HUES64 (cell line): Measurements from ENCODE around the gene ZNF618.

Experiments used
- H3K27ac ChIP-seq: 2 replicates; pipeline ENCODE4 v1.7.0; 2013; ENCODE audit warnings: low read depth, low read length, inconsistent platforms
- H3K27me3 ChIP-seq: 2 replicates; pipeline ENCODE4 v1.6.1; 2013; ENCODE audit warnings: mild to moderate bottlenecking, low read length; ENCODE audit not compliant: insufficient read depth
- H3K36me3 ChIP-seq: 2 replicates; pipeline ENCODE4 v1.6.1; 2013; ENCODE audit warnings: mild to moderate bottlenecking, low read length; ENCODE audit not compliant: insufficient read depth
- H3K4me1 ChIP-seq: 2 replicates; pipeline ENCODE4 v1.6.1; 2013; ENCODE audit warnings: mild to moderate bottlenecking, low read length, moderate library complexity; ENCODE audit not compliant: insufficient read depth
- H3K4me3 ChIP-seq: 2 replicates; pipeline ENCODE4 v1.5.1; 2013; ENCODE audit warnings: mild to moderate bottlenecking, low read length, moderate library complexity
- H3K9ac ChIP-seq: 2 replicates; pipeline ENCODE4 v1.6.1; 2013; ENCODE audit warnings: mild to moderate bottlenecking, low read depth, low read length
- H3K9me3 ChIP-seq: 2 replicates; pipeline ENCODE4 v1.6.1; 2013; ENCODE audit warnings: low read depth, low read length; ENCODE audit not compliant: insufficient read depth
- WGBS: fragments of 150-250, 120-280 bp; methylation state at CpG from one replicate; pipeline ENCODE4 v1.1.7; 2013; ENCODE audit warnings: missing lambda C conversion rate; 5-methylcytosine and 5-hydroxymethylcytosine counted together

Gene ZNF618

GRCh38 chr9:114088571-114089170 is 212.6 kb downstream of the ZNF618 start:
- Histone ChIP-seq H3K4me3 (no peak overlapping the region), H3K9ac (no peak overlapping the region), H3K27ac (no peak overlapping the region), H3K9me3 (no peaks in the 10 kb centered on the region), H3K36me3 (no peaks in the 10 kb centered on the region), H3K27me3 (no peaks in the 10 kb centered on the region; the same call in 1 of the 2 replicates), H3K4me1 (no peaks in the 10 kb centered on the region)
- 93% methylated on average over 7 of the region's 7 CpGs for WGBS

DNA sequence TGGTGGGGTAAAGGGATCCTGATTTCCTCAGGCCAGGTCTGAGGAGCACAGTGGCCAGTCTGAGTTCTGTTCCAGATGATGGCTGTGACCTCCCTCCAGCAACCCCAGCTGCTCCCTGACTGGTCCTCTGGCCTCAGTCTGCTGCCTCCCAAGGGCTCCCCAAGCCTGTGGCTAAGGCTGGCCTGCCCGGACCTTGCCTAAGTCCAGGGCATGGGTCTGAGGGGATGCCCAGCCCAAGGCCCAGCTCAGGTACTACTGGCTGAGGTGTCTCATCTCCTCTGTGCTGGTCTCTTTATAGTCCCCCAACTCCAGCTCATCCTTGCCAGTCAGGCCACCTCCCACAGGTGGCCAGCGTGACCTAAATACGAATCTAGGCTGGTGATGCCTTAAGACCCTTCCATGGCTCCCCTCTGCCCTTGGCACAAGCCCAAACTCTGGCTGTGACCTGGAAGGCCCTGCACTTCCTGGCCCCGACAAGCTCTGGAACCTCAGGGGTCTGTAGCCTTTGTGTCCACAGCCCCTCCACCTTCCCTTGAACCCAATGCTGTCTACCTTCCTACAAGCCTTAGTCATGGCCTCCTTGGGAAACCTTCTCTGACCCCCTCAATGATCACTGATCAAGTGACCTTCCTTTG is 213.2 kb downstream of the ZNF618 start:
- H3K27ac ChIP-seq: no peak overlapping the region
- H3K4me3 ChIP-seq: no peak overlapping the region
- H3K27me3 ChIP-seq: no peaks in the 10 kb centered on the region; the same call in 1 of the 2 replicates
- no peaks in the 10 kb centered on the region for H3K36me3 ChIP-seq
- WGBS: 90% methylated on average over 4 of the region's 4 CpGs
- no peak overlapping the region for H3K9ac ChIP-seq
- H3K4me1 ChIP-seq: no peaks in the 10 kb centered on the region
- no peaks in the 10 kb centered on the region for H3K9me3 ChIP-seq

DNA sequence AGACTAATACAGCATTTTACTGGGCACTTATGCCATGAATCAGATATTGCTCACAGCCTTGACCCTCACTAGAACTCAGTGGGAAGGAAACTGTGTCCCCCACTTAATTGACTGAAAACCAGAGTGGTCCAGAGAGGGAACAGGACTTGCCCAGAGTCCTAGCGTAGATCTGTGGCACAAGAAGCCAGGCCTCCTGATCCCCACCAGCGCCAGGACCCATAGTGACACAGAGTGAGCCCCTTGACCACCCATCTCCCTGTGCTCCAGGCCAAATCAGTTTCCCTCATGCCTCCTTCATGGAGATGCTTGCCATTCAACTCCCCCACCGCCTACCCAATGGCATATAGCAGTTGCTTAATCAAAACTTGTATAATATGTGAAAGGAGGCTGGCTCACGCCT is 214.7 kb downstream of the ZNF618 start:
- Histone ChIP-seq H3K4me3 (no peak overlapping the region), H3K4me1 (no peaks in the 10 kb centered on the region), H3K27me3 (no peaks in the 10 kb centered on the region; the same call in 1 of the 2 replicates), H3K27ac (no peak overlapping the region), H3K36me3 (no peaks in the 10 kb centered on the region), H3K9me3 (no peaks in the 10 kb centered on the region), H3K9ac (no peak overlapping the region)
- 99% methylated on average over 4 of the region's 4 CpGs for WGBS

DNA sequence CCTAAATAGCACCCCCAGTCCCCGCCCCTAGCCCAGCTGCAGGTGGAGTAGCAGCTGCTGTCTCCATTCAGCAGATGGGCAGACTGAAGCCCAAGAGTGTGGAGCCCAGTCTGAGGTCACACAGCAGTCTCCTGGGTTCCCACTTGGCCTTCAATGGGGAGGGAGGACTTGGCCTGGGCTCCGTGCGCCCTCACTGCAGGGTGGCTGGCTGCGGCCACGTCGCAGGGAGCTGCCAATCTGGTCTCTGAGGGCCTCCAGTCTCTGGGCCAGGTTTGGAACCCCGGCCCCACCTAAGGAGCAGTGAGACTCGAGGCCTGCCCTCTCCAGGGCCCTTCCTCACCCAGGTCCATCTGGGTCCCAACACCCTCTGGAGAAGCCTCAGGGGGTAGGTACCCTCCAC is 215.6 kb downstream of the ZNF618 start:
- no peaks in the 10 kb centered on the region for H3K36me3 ChIP-seq
- no peak overlapping the region for H3K27ac ChIP-seq
- no peak overlapping the region for H3K9ac ChIP-seq
- no peaks in the 10 kb centered on the region for H3K9me3 ChIP-seq
- H3K4me1 ChIP-seq: no peaks in the 10 kb centered on the region
- H3K4me3 ChIP-seq: no peak overlapping the region
- WGBS: 88% methylated on average over 8 of the region's 8 CpGs
- H3K27me3 ChIP-seq: peaks cover 9% of the 10 kb centered on the region

DNA sequence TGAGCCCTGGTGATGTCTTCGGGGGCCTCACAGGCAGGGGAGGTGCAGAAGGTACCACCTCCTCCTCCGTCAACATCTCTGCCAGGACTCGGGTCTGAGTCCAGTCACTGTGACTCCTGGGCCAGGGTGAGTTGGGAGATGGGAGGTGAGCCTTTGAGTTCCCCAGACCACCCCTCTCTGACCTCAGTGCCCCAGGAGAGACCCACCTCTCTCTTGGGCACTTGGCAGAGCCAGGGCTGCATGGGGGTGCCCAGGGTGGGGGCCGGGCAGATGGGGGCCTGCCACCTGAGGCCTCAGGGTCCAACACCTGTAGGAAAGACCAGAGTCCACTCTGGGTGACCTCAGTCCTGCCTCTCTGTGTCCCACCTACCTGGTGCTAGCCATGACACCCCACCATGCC is 216.2 kb downstream of the ZNF618 start:
- Histone ChIP-seq H3K9me3 (no peaks in the 10 kb centered on the region), H3K36me3 (no peaks in the 10 kb centered on the region), H3K4me3 (no peak overlapping the region), H3K9ac (no peak overlapping the region), H3K27ac (no peak overlapping the region), H3K27me3 (peaks cover 15% of the 10 kb centered on the region), H3K4me1 (no peaks in the 10 kb centered on the region)
- 90% methylated on average over 3 of the region's 4 CpGs for WGBS

- Histone ChIP-seq H3K27ac (no peak overlapping the region), H3K9me3 (no peaks in the 10 kb centered on the region), H3K36me3 (no peaks in the 10 kb centered on the region), H3K4me3 (no peak overlapping the region), H3K9ac (no peak overlapping the region), H3K4me1 (peaks cover 4% of the 10 kb centered on the region; the same call in 1 of the 2 replicates), H3K27me3 (peaks cover 22% of the 10 kb centered on the region)
- WGBS: 93% methylated on average over 4 of the region's 4 CpGs
Measured at GRCh38 chr9:114093031-114093471, 216.9 kb downstream of the ZNF618 start.

- 90% methylated on average over 9 of the region's 9 CpGs for WGBS
- no peaks in the 10 kb centered on the region for H3K9me3 ChIP-seq
- H3K4me3 ChIP-seq: no peak overlapping the region
- H3K9ac ChIP-seq: no peak overlapping the region
- H3K27me3 ChIP-seq: peaks cover 26% of the 10 kb centered on the region
- no peaks in the 10 kb centered on the region for H3K36me3 ChIP-seq
- H3K27ac ChIP-seq: no peak overlapping the region
- peaks cover 6% of the 10 kb centered on the region; the same call in 1 of the 2 replicates for H3K4me1 ChIP-seq
Measured at GRCh38 chr9:114093761-114094505, 217.8 kb downstream of the ZNF618 start.

GRCh38 chr9:114094971-114095370 is 218.9 kb downstream of the ZNF618 start:
- Histone ChIP-seq H3K4me1 (peaks cover 13% of the 10 kb centered on the region; the same call in 1 of the 2 replicates), H3K4me3 (no peak overlapping the region), H3K9me3 (no peaks in the 10 kb centered on the region), H3K36me3 (no peaks in the 10 kb centered on the region), H3K9ac (no peak overlapping the region), H3K27ac (no peak overlapping the region), H3K27me3 (peaks cover 37% of the 10 kb centered on the region)
- 95% methylated on average over 12 of the region's 12 CpGs for WGBS

- no peaks in the 10 kb centered on the region for H3K36me3 ChIP-seq
- no peak overlapping the region for H3K9ac ChIP-seq
- H3K27ac ChIP-seq: no peak overlapping the region
- H3K4me3 ChIP-seq: no peak overlapping the region
- H3K9me3 ChIP-seq: no peaks in the 10 kb centered on the region
- 79% methylated on average over 9 of the region's 9 CpGs for WGBS
- peaks cover 46% of the 10 kb centered on the region for H3K27me3 ChIP-seq
- peaks cover 13% of the 10 kb centered on the region; the same call in 1 of the 2 replicates for H3K4me1 ChIP-seq
Measured at GRCh38 chr9:114096041-114096511, 220.0 kb downstream of the ZNF618 start.

DNA sequence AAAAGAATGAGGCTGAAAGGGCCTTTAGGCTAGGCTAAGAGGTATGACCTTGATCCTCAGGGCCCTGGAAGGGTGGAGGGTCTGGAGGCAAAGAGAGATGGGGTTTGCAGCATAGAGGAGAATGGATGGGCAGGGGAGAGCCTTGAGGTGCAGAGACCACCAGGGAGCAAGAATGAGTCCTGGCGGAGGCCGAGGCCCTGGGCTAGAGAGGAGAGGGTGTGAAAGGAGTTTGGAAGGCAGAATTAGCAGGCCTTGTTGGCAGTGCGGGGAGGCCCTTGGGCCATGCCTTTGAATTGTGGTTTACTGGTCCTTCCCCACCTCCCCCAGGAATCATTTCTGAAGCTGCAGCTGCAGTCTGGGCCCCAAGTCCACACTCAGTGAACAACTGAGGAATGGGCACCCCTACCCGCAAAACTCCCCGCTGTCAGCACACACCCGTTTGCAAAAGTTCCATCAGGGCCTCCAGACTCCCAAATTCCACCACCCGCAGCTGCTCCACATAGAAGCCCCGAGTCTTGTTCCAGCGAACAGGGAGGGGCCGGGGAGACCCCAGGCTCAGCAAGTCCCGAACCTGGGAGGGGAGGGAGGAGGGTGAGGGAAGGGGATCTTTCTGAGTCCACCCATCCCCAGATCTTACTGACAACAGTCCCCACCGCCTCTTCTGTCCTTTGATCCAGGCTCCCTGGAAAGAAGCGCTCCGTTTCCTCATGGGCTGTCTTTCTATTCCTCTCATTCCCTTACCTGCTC is 220.9 kb downstream of the ZNF618 start:
- H3K4me3 ChIP-seq: peak overlapping the region; percentile 59; the same call in 1 of the 2 replicates
- 71% methylated on average over 11 of the region's 14 CpGs for WGBS

More for the DNA sequence above, 220.9 kb downstream of the ZNF618 start:
- peaks cover 13% of the 10 kb centered on the region; the same call in 1 of the 2 replicates for H3K4me1 ChIP-seq
- H3K36me3 ChIP-seq: no peaks in the 10 kb centered on the region
- no peak overlapping the region for H3K27ac ChIP-seq
- peaks cover 46% of the 10 kb centered on the region for H3K27me3 ChIP-seq
- no peaks in the 10 kb centered on the region; the same call in 1 of the 2 replicates for H3K9me3 ChIP-seq
- no peak overlapping the region for H3K9ac ChIP-seq
